ENCODE data around the gene TNFRSF21. TPM values are rescaled to one million over a fixed set of nuclear protein-coding genes. Genes with fewer than 3 reads are reported as not detected.

TNFRSF21 gene
- total RNA-seq, 1 donor from 2014 or later = 46.3 TPM

- H3K36me3 Mint-ChIP-seq (ENCODE audit: insufficient read depth) = peaks cover 10% of the 10 kb centered on the region
- no peak overlapping the region for H3K27ac Mint-ChIP-seq
- peaks cover 24% of the 10 kb centered on the region for H3K4me1 Mint-ChIP-seq (ENCODE audit: low read depth)
- no peaks in the 10 kb centered on the region for H3K9me3 Mint-ChIP-seq (ENCODE audit: low read depth)
- no peaks in the 10 kb centered on the region for H3K27me3 Mint-ChIP-seq
- TF ChIP-seq, protein P1, sequence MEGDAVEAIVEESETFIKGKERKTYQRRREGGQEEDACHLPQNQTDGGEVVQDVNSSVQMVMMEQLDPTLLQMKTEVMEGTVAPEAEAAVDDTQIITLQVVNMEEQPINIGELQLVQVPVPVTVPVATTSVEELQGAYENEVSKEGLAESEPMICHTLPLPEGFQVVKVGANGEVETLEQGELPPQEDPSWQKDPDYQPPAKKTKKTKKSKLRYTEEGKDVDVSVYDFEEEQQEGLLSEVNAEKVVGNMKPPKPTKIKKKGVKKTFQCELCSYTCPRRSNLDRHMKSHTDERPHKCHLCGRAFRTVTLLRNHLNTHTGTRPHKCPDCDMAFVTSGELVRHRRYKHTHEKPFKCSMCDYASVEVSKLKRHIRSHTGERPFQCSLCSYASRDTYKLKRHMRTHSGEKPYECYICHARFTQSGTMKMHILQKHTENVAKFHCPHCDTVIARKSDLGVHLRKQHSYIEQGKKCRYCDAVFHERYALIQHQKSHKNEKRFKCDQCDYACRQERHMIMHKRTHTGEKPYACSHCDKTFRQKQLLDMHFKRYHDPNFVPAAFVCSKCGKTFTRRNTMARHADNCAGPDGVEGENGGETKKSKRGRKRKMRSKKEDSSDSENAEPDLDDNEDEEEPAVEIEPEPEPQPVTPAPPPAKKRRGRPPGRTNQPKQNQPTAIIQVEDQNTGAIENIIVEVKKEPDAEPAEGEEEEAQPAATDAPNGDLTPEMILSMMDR (IDR thresholded peaks at IDR 0.05; ENCODE audit: unreplicated experiment) = no peak
- no peak for DNase-seq (ENCODE audit: low spot score, unreplicated experiment)
- no peak overlapping the region for H3K4me3 Mint-ChIP-seq (ENCODE audit: low read depth)
Observed at GRCh38 chr6:47241742-47242482, 67.8 kb downstream of the TNFRSF21 start.

DNA sequence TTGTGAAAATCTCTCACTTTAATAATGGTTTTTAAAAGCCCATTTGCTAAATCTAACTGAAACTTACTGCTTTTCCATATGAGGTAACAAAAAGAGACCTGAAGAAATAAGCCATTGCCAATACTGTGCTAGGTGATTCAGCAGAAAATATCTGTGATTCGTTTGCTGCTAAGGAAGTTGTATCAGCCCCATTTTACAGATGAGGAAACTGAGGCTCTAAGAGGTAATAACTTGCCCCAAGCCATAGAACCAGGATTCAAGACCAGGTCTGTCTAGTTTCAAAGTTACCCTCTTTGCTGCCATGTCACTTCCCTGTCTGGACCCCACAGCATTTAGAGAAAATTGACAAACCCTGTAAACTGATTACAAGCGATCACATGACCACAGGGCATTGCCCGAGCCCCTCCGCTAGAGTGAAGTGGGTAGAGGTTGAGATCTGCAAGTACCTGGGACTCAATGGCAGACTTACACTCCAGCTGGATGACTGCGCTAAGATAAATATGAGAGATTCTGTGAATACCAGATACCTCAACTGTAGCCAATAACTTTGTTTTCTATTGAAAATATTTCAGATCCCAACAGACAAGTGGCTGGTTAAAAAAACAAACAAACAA is 69.3 kb downstream of the TNFRSF21 start:
- Mint-ChIP-seq H3K36me3 (ENCODE audit: insufficient read depth) (peaks cover 10% of the 10 kb centered on the region), H3K4me3 (ENCODE audit: low read depth) (no peak overlapping the region), H3K27ac (no peak overlapping the region), H3K4me1 (ENCODE audit: low read depth) (peaks cover 34% of the 10 kb centered on the region), H3K9me3 (ENCODE audit: low read depth) (no peaks in the 10 kb centered on the region), H3K27me3 (no peaks in the 10 kb centered on the region)
- no peak for DNase-seq (ENCODE audit: low spot score, unreplicated experiment)
- TF ChIP-seq, protein P1 (IDR thresholded peaks at IDR 0.05; ENCODE audit: unreplicated experiment) = no peak

- Mint-ChIP-seq H3K4me1 (ENCODE audit: low read depth) (peaks cover 34% of the 10 kb centered on the region), H3K27ac (peak overlapping the region; percentile 43)
- TF ChIP-seq, protein P1 (IDR thresholded peaks at IDR 0.05; ENCODE audit: unreplicated experiment) = no peak
Observed at GRCh38 chr6:47239546-47239945, 70.2 kb downstream of the TNFRSF21 start.

DNA sequence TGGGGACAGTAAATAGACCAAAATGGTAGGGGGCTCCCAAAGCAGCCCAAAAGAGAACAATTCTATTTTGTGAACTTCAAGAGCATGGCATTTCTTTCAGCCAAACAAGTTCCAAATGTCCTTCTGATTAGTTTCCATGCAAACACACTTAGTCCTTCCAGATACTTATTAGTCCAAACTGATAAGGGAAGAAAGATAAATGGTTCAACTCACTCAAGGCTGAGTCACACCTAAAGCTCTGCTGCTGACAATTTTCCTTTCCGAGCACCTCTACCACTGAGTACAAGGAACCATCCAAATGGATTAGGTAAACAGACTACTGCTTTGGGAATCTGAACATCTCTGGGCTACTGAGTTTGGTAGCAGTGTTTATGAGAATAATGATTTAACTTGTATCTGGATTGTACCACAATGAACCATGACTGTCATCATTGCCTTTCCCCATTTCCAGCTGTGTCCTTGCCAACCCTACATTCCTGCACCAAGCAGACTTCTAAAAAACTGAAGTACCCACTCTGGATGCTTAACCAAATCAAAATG is 71.2 kb downstream of the TNFRSF21 start:
- peak overlapping the region; percentile 70 for H3K27ac Mint-ChIP-seq
- H3K9me3 Mint-ChIP-seq (ENCODE audit: low read depth) = no peaks in the 10 kb centered on the region
- H3K27me3 Mint-ChIP-seq = no peaks in the 10 kb centered on the region
- TF ChIP-seq, protein P1 (IDR thresholded peaks at IDR 0.05; ENCODE audit: unreplicated experiment) = no peak
- H3K36me3 Mint-ChIP-seq (ENCODE audit: insufficient read depth) = peaks cover 11% of the 10 kb centered on the region
- H3K4me1 Mint-ChIP-seq (ENCODE audit: low read depth) = peaks cover 34% of the 10 kb centered on the region
- H3K4me3 Mint-ChIP-seq (ENCODE audit: low read depth) = no peak overlapping the region
- no peak for DNase-seq (ENCODE audit: low spot score, unreplicated experiment)

More at GRCh38 chr6:47239546-47239945, 70.2 kb downstream of the TNFRSF21 start:
- no peak overlapping the region for H3K4me3 Mint-ChIP-seq (ENCODE audit: low read depth)
- no peaks in the 10 kb centered on the region for H3K9me3 Mint-ChIP-seq (ENCODE audit: low read depth)
- no peak for DNase-seq (ENCODE audit: low spot score, unreplicated experiment)
- peaks cover 9% of the 10 kb centered on the region for H3K36me3 Mint-ChIP-seq (ENCODE audit: insufficient read depth)
- no peaks in the 10 kb centered on the region for H3K27me3 Mint-ChIP-seq

GRCh38 chr6:47237196-47237595 is 72.5 kb downstream of the TNFRSF21 start:
- H3K27me3 Mint-ChIP-seq = no peaks in the 10 kb centered on the region
- H3K4me1 Mint-ChIP-seq (ENCODE audit: low read depth) = peaks cover 34% of the 10 kb centered on the region
- peaks cover 19% of the 10 kb centered on the region for H3K36me3 Mint-ChIP-seq (ENCODE audit: insufficient read depth)
- DNase-seq (ENCODE audit: low spot score, unreplicated experiment) = no peak
- H3K27ac Mint-ChIP-seq = no peak overlapping the region
- H3K9me3 Mint-ChIP-seq (ENCODE audit: low read depth) = no peaks in the 10 kb centered on the region
- TF ChIP-seq, protein P1 (IDR thresholded peaks at IDR 0.05; ENCODE audit: unreplicated experiment) = no peak
- no peak overlapping the region for H3K4me3 Mint-ChIP-seq (ENCODE audit: low read depth)
